HG03064 (cell line): Measurements from ENCODE around the gene CLDN9.

Experiments used
- ATAC-seq: cut with Tn5 transposase; IDR thresholded peaks from one replicate; pipeline ENCODE4 v1.9.1; 2021; ENCODE audit warnings: low read depth; ENCODE audit not compliant: unreplicated experiment

The CLDN9 gene

GRCh38 chr16:3028716-3029319 lies 16.1 kb downstream of the CLDN9 start:
- ATAC-seq, result no peak

GRCh38 chr16:3029491-3030221 lies 16.9 kb downstream of the CLDN9 start:
- no peak for ATAC-seq

- ATAC-seq, result no peak
These were observed 17.8 kb downstream of the CLDN9 start for GRCh38 chr16:3030222-3031212.

GRCh38 chr16:3032624-3033023 lies 19.9 kb downstream of the CLDN9 start:
- ATAC-seq, result no peak

- no peak for ATAC-seq
These were observed 22.7 kb downstream of the CLDN9 start for GRCh38 chr16:3035289-3035971.

- ATAC-seq, result no peak
These were observed 23.4 kb downstream of the CLDN9 start for GRCh38 chr16:3035972-3036725.

GRCh38 chr16:3036726-3037315 lies 24.1 kb downstream of the CLDN9 start, which contains the start of gene BICDL2:
Gene BICDL2 (minus strand): TSS chr16:3036944. CDS start chr16:3035496, 1,448 bp downstream.
- ATAC-seq, result no peak

GRCh38 chr16:3038256-3038655 lies 25.5 kb downstream of the CLDN9 start:
- no peak for ATAC-seq

- ATAC-seq, result no peak
These were observed 26.2 kb downstream of the CLDN9 start for GRCh38 chr16:3038896-3039295.

- ATAC-seq, result no peak
These were observed 29.7 kb downstream of the CLDN9 start for GRCh38 chr16:3042376-3042775.

- no peak for ATAC-seq
These were observed 32.0 kb downstream of the CLDN9 start for GRCh38 chr16:3044708-3045107.

GRCh38 chr16:3045758-3046640 lies 33.3 kb downstream of the CLDN9 start, which contains the start of gene MMP25:
Gene MMP25 (plus strand): TSS chr16:3046561. CDS start chr16:3046918, 357 bp downstream.
- ATAC-seq, result no peak

GRCh38 chr16:3046641-3047386 lies 34.1 kb downstream of the CLDN9 start:
- no peak for ATAC-seq

GRCh38 chr16:3047387-3047720 lies 34.6 kb downstream of the CLDN9 start:
- ATAC-seq, result no peak

GRCh38 chr16:3049921-3050481 lies 37.3 kb downstream of the CLDN9 start:
- ATAC-seq, result no peak

GRCh38 chr16:3050487-3050886 lies 37.8 kb downstream of the CLDN9 start:
- no peak for ATAC-seq

GRCh38 chr16:3051009-3051408 lies 38.3 kb downstream of the CLDN9 start:
- ATAC-seq, result no peak
